Measurements from ENCODE around the gene IRAK1.

The IRAK1 gene

GRCh38 chrX:154059729-154060245, 40.1 kb upstream of the IRAK1 start:
- Histone ChIP-seq H3K36me3 (replicated peaks) (no peaks in the 10 kb centered on the region), H3K4me3 (ENCODE audit: low read depth, low read length) (no peak overlapping the region), H3K27me3 (replicated peaks) (no peaks in the 10 kb centered on the region), H3K27ac (no peak overlapping the region)
- DNase-seq = no peak
- no peak for TF ChIP-seq CTCF (IDR thresholded peaks at IDR 0.05; ENCODE audit: low read depth, low read length, missing control alignments)
- in situ Hi-C loops (cut with HindIII; ENCODE audit: low pct_ligation_motif_present, low sequenced_read_pairs) = no loop called here

GRCh38 chrX:154059231-154059630, 39.5 kb upstream of the IRAK1 start:
- Histone ChIP-seq H3K27ac (no peak overlapping the region), H3K4me3 (ENCODE audit: low read depth, low read length) (no peak overlapping the region), H3K36me3 (replicated peaks) (no peaks in the 10 kb centered on the region), H3K27me3 (replicated peaks) (no peaks in the 10 kb centered on the region)
- in situ Hi-C loops (cut with HindIII; ENCODE audit: low pct_ligation_motif_present, low sequenced_read_pairs) = no loop called here
- no peak for TF ChIP-seq CTCF (IDR thresholded peaks at IDR 0.05; ENCODE audit: low read depth, low read length, missing control alignments)
- no peak for DNase-seq

GRCh38 chrX:154058214-154058997, 38.7 kb upstream of the IRAK1 start:
- no peak overlapping the region for H3K27ac ChIP-seq
- in situ Hi-C loops (cut with HindIII; ENCODE audit: low pct_ligation_motif_present, low sequenced_read_pairs) = no loop called here
- no peaks in the 10 kb centered on the region for H3K27me3 ChIP-seq (replicated peaks)
- no peak for DNase-seq
- no peaks in the 10 kb centered on the region for H3K36me3 ChIP-seq (replicated peaks)
- TF ChIP-seq CTCF (IDR thresholded peaks at IDR 0.05; ENCODE audit: low read depth, low read length, missing control alignments) = no peak
- H3K4me3 ChIP-seq (ENCODE audit: low read depth, low read length) = no peak overlapping the region

- DNase-seq = no peak
- no peaks in the 10 kb centered on the region for H3K36me3 ChIP-seq (replicated peaks)
- no peak overlapping the region for H3K27ac ChIP-seq
- in situ Hi-C loops (cut with HindIII; ENCODE audit: low pct_ligation_motif_present, low sequenced_read_pairs) = no loop called here
- H3K27me3 ChIP-seq (replicated peaks) = no peaks in the 10 kb centered on the region
- no peak overlapping the region for H3K4me3 ChIP-seq (ENCODE audit: low read depth, low read length)
- no peak for TF ChIP-seq CTCF (IDR thresholded peaks at IDR 0.05; ENCODE audit: low read depth, low read length, missing control alignments)
Observed at GRCh38 chrX:154057791-154058190, 38.1 kb upstream of the IRAK1 start.

GRCh38 chrX:154056770-154057241, 37.1 kb upstream of the IRAK1 start:
- no peak overlapping the region for H3K27ac ChIP-seq
- no peak overlapping the region for H3K4me3 ChIP-seq (ENCODE audit: low read depth, low read length)
- no peak for TF ChIP-seq CTCF (IDR thresholded peaks at IDR 0.05; ENCODE audit: low read depth, low read length, missing control alignments)
- DNase-seq = no peak
- H3K27me3 ChIP-seq (replicated peaks) = no peaks in the 10 kb centered on the region
- in situ Hi-C loops (cut with HindIII; ENCODE audit: low pct_ligation_motif_present, low sequenced_read_pairs) = no loop called here
- no peaks in the 10 kb centered on the region for H3K36me3 ChIP-seq (replicated peaks)
